ENCODE results near the gene MOK.
"Not testable (repeated sequence)": the region's sequence is repeated elsewhere in the genome, so short reads cannot be mapped to it uniquely, and the experiment has no call there.

Gene MOK

DNA sequence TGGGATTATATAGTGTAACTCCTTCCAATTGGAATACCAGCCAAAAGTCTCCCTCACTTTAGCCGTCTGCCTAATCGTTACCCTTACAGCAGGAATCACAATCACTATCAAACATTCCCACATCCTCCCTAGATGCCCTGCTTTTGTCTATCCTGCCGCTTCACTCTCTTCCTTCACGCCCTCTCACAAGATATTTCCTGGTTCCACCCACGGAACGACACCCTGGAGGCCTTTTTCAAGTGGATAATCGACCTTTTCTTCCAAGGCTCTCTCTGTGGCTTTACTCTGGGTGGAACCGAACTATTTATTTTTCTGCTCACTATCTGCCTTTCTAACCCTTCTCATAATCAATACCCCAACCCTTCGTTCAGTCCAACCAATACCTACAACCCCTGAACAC is 58.9 kb downstream of the MOK start:
- no peak for DNase-seq (ENCODE audit: low read depth)

- DNase-seq (ENCODE audit: low read depth): not testable (repeated sequence)
Measured at GRCh38 chr14:102243795-102244194, 61.2 kb downstream of the MOK start.

DNA sequence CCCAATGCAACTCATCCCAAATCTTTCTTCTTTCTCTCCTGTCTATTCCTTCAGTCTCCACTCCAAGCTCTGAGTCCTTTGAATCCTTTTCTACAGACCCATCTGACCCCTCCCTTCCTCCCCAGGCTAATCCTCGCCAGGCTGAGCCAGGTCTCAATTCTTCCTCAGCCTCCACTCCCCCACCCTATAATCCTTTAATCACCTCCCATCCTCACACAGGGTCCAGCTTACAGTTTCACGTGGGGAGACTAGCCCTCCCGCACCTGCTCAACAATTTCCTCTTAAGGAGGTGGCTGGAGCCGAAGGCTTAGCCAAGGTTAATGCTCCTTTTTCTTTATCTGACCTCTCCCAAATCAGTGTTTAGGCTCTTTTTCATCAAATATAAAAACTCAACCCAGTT is 63.8 kb downstream of the MOK start:
- no peak for DNase-seq (ENCODE audit: low read depth)

DNA sequence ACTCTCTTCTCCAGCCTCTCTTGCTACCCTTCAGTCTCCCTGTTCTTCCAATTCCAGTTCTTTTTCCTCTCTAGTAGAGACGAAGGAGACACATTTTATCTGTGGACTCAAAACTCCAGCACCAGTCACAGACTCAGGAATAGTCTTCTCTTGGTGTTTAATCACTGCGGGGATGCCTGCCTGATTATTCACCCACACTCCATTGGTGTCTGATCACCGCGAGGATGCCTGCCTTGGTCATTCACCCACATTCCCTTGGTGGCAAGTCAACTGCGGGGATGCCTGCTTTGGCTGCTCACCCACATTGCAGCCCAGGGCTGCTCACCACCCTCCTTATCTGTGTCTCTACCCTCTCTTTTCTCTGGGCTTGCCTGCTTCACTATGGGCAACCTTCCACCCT is 64.5 kb downstream of the MOK start:
- not testable (repeated sequence) for DNase-seq (ENCODE audit: low read depth)

DNA sequence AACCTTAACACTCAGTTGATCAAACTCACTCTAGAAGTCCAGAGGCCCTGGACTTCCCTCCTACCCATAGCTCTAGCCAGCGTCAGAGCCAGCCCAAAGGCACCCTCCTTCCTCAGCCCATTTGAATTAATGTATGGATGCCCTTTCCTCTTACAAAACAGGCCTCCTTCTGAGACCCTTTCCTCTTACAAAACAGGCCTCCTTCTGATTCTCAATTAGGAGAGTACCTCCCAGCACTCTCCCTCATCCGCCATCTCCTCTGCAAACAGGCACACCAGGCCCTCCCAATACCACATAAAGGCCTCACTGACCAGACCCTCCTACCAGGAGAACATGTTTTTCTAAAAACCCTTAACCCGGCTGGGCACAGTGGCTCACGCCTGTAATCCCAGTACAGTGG is 65.7 kb downstream of the MOK start:
- no peak for DNase-seq (ENCODE audit: low read depth)

DNA sequence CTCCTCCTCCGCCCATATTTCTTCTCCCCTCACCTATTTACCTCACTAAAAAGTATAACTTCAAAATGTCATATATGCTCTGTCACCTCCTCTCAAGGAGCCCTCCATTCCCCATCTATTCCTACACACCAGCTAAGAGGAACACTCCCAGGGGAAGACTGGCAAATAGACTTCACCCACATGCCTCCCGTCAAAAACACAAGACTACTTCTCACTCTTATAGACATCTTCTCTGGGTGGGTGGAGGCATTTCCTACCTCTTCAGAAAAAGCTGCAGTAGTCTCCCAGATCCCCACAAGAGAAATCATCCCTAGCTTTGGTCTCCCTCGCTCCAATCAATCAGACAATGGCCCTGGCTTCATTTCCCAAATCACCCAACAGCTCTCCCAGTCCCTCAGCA is 66.2 kb downstream of the MOK start:
- DNase-seq (ENCODE audit: low read depth): no peak

- DNase-seq (ENCODE audit: low read depth): no peak
Measured at GRCh38 chr14:102238131-102238530, 66.8 kb downstream of the MOK start.

- no peak for DNase-seq (ENCODE audit: low read depth)
Measured at GRCh38 chr14:102236026-102236425, 68.9 kb downstream of the MOK start.

- DNase-seq (ENCODE audit: low read depth): peak; percentile 57
Measured at GRCh38 chr14:102235275-102235897, 69.6 kb downstream of the MOK start.

DNA sequence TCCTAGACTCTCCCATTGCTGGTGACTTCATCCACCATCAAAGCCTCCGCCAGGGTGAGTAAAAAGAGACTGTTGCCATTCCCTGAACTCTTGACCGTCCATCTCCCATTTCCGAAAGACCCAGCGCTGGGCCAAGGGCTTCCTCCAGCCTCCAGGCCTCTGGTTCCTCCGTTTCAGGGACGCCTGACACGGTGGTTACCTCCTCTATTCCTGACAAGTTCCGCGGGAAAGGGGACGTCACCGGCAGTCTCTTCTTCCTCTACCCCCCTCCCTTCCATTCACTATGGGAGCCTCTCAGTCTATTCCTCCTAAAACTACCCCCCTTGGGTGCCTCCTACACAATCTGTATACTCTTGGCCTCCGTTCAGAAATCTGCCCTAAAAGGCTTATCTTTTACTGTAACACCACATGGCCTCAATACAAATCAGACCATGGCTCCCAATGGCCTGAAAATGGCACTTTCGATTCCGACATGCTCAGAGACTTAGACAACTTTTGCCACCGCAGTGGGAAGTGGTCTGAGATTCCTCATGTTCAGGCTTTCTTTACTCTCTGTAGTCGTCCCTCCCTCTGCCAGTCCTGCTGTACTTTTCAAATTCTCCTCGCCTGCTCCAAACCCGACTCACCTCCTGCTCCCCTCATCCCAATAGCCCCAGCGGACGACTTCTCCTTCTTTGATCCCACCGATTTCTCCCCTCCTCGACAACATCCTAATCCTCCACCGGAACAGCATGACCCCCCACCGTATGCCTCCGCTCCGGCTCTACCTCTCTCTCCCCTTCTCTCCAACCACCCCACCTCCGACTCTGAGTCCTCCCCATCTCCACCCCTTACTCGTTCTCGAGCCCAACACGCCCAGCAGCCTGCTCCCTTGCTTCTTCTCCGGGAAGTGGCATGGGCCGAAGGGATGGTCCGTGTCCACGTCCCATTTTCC is 70.4 kb downstream of the MOK start:
- DNase-seq (ENCODE audit: low read depth): no peak

DNA sequence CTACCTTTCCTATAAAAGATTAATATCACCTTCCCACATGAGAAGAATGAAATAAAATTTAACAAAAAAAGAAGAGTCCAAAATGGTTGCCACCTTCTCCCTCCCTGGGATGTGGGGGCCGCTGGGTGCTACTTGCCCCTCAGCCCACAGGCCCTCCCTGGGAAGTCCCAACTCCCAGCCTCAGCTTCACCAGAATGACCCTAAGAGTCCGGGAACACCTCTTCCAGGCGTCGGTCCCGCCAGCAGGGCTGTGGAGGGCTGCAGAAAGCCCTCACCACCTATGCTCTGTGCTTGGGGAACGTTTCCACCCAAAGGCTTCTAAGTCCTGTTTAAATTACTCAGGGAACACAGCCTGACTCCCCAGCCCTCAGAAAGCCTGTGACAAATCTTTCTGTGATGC is 71.9 kb downstream of the MOK start:
- DNase-seq (ENCODE audit: low read depth): no peak

DNA sequence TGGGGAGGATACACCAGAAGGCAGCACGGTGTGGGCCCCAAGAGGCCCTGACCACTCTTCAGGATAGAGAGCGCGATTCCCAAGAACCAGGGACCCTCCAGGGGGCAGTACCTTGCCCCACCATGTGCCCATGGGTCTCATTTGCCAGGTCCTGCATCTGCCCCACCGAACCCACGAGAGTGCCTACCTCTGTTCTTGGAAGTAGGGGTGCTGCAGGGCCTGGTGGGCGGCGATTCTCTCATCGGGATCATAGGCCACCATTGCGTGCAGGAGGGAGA is 72.7 kb downstream of the MOK start:
- no peak for DNase-seq (ENCODE audit: low read depth)

DNA sequence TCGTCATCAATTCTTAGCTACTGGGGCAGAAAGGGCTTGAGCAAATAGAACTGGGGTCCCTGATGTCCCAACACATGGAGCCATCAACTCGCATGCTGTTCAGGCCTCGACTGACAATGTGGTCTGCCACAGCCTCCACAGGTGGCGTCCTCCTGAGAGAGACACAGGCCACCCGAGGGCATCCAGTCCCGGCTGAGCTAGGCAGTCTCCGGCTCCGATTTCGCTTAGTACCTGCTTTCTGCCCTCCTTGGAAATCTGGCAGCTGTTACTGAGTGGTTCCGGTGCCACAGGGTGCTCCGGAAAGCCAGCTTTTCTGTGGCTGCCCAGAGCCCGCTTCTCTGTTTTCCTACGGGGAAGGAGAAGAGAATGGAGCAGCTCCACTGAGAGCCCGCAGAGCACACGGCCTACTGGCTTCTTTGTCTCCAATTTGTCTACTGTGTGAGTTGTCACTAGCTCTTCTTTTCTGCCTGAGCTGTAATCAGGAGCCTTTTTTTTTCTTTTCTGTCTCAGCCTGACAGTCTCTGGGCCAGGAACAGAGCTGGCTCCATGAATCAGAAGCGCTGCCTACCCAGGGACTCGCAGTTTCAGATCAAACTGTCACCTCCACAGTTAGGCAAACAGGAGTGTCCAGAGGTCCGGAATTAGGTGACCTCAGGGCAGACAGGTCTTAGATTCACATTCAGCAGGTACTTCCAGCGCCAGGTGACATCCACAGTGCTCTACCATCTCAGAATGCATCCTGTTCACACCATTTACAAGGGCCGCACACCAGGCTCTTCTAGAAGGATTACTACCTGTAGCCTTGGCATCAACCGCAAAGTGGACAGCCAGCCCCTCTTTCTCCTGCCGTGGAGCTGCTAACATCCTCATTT is 73.3 kb downstream of the MOK start:
- DNase-seq (ENCODE audit: low read depth): no peak

DNA sequence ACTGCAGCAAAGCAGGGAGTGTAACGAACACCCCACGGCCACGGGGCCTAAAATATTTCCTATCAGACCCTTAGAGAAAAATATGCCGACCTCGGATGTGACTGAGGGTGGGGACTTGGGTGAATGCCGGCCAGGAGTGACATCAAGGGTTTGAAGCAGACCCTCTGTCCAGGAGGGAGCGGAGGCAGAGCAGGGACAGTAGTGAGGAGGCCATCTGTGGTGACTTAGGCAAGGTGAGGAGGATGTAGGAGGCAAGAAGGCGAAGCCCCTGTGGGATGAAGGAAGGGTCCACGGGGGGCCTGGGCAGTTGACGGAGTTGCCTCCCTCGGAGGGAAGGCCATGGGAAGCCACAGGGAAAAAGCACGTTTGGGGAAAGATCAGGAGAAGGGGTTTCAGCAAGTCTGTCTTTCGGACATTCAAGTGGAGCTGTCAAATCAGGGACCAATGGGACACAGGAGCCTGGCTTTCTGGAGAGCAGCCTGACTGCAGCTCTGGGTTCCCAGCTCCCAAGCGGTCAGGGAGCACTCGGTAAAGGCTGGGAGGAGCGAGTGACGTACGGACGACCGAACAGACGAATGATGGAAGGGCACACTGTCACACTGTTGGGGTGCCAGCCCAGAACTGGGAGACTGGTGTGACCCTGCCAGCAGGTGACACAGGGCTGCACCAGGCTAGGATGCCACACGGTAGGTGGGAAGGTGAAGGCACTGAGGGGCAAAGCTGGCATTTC is 74.3 kb downstream of the MOK start:
- DNase-seq (ENCODE audit: low read depth): no peak

- DNase-seq (ENCODE audit: low read depth): no peak
Measured at GRCh38 chr14:102229739-102230092, 75.2 kb downstream of the MOK start.

DNA sequence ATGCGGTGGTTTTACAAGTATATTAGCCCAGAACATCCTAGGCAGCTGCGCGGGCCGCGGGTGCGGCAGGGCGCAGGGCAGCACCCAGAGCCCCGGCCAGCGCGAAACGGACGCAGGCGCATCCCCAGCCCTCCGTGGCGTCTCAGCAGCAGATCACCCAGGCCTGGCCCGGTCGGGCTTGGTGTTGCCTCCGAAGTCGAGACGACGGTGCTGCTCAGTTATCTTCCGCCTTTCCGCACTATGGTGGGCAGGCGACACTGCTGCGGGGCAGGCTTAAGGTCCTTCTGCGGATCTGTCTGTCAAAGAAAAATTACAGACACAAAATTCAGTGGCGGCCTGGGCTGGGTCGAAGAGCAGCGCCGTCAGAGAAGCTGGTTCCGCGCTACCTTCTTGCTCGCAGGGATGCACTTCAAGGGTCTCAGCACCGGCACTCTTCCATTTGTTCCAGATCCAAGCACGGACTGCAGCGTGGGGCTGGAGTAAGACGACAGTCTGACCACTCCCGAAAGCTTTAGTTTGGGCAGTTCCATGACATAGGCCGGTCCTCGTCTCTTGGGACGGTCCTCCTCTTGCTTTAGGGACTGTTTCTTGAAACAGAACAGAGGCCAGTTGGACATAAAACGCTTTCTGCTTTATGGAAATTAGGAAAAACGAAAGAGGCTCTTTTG is 75.8 kb downstream of the MOK start:
- no peak for DNase-seq (ENCODE audit: low read depth)

DNA sequence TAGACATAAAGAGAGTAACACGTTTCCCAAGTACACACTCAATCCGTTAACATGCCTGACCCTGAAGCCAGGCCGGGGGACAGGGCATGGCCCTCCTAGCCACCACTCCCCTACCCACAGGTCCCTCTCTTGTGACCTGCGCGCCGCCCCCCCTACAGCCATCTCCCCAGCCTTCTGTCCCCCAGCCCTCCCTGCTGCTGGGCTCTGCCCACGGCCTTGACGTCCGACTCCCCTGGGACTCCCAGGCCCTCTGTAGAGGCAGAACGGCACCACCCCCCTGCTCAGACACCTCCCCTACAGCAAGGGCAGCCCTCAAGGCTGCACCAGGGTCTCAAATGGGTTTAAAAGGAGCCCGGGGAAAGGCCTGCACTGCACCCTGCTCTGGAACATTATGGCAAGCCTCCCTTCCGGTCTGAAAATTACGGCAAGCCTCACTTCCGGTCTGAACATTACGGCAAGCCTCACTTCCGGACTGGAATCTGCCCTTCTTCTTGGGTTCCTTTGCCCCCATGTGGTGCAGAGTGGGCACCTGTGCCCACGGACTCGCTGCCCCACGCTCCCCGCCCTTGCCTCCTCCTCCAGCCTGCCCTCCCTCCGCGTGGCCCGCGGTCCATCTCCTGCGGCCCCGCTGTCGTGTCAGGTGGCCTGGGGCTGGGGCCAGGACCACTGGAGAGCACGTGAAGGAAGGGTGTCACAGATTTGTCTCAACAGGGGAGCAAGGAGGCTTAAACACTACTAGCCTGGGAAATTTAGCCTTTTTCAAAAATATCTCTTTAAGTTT is 77.6 kb downstream of the MOK start:
- DNase-seq (ENCODE audit: low read depth): no peak

- no peak for DNase-seq (ENCODE audit: low read depth)
Measured at GRCh38 chr14:102226356-102227125, 78.4 kb downstream of the MOK start.

DNA sequence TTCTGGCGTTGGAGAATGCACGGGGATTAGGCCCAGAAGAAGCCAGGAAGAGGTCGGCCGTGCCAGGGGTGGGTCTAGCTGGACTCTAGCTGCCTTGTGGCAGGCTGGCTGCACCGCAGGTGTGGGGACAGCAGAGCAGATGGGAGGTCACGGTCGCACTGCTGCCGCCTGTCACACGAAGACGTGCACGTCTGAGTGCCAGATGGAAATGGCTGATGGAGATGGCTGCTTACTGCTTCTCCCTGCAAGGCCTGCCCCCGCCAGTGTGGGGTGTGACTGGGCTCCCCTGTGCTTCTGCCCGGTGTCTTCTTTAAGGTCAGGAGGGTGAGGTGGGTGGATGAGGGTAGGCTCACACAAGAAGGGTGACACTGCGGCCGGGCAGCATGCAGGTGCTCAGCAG is 79.0 kb downstream of the MOK start:
- DNase-seq (ENCODE audit: low read depth): no peak

DNA sequence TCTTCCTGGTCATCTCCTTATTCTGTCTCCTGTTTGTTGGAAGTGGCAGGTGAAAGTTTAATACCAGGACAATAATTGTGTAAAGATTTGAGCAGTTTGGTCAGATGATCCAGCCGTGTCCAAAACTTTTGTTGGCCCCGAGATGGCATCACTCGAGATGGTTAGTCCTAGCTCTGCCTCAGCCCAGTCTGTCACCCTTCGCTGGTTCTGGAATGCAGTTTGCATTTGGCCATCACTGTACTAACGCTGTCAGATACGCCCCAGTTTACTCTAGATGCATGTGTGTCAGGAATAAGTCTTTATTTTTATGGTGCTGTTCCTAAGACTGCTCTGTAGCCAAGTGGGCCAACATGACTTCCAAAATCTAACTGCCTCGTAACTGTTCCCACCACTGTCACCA is 79.6 kb downstream of the MOK start:
- no peak for DNase-seq (ENCODE audit: low read depth)
